Fibroblast of lung (primary cell): ENCODE measurements around the gene UPK3B. TPM values are rescaled to one million over a fixed set of nuclear protein-coding genes. Genes with fewer than 3 reads are reported as not detected.
"Not testable (repeated sequence)": the region's sequence is repeated elsewhere in the genome, so short reads cannot be mapped to it uniquely, and the experiment has no call there.

Source experiments
- DNase-seq, 2 donors: peaks; one replicate each; pipeline versions ENCODE4 v3.0.0 to v3.0.0-alpha.2; 2010; ENCODE audit warnings: low read depth in 2 of 2
- H2AFZ ChIP-seq: 2 replicates; pipeline ENCODE4 v1.5.1; 2012; ENCODE audit warnings: low read length, control low read depth, inconsistent platforms
- H3K27ac ChIP-seq: 2 replicates; pipeline ENCODE4 v1.5.1; 2011; ENCODE audit warnings: low read length, control low read depth; ENCODE audit not compliant: insufficient read depth
- H3K27me3 ChIP-seq: 2 replicates; pipeline ENCODE4 v1.5.1; 2011; ENCODE audit warnings: mild to moderate bottlenecking, low read length; ENCODE audit not compliant: control insufficient read depth, insufficient read depth
- H3K36me3 ChIP-seq: 2 replicates; pipeline ENCODE4 v1.5.1; 2011; ENCODE audit warnings: low read length; ENCODE audit not compliant: control insufficient read depth, insufficient read depth
- H3K4me1 ChIP-seq: 2 replicates; pipeline ENCODE4 v1.5.1; 2011; ENCODE audit warnings: low read length; ENCODE audit not compliant: control insufficient read depth, insufficient read depth; ENCODE audit errors: extremely low read depth
- H3K4me2 ChIP-seq: 2 replicates; pipeline ENCODE4 v1.5.1; 2011; ENCODE audit warnings: low read length, control low read depth; ENCODE audit not compliant: insufficient read depth; ENCODE audit errors: extremely low read depth
- H3K4me3 ChIP-seq, 4 experiments: fragments of 200-600 bp in 1 of 4; sonication (generic) in 1 of 4; replicated peaks in 1 of 4; 2 replicates each; pipeline ENCODE4 v1.5.1; 2011 to 2016; ENCODE audit warnings: low read length in 4 of 4, low read depth in 3 of 4, mild to moderate bottlenecking in 3 of 4, control low read depth in 2 of 4, inconsistent platforms in 1 of 4, mixed read lengths in 1 of 4; ENCODE audit not compliant: insufficient read depth in 1 of 4; ENCODE audit errors: control extremely low read depth in 1 of 4
- H3K79me2 ChIP-seq: 2 replicates; pipeline ENCODE4 v1.5.1; 2012; ENCODE audit warnings: mild to moderate bottlenecking, low read length, inconsistent platforms; ENCODE audit not compliant: control insufficient read depth, insufficient read depth
- H3K9ac ChIP-seq: 2 replicates; pipeline ENCODE4 v1.5.1; 2011; ENCODE audit warnings: mild to moderate bottlenecking, low read length, control low read depth; ENCODE audit not compliant: insufficient read depth
- H3K9me3 ChIP-seq: 2 replicates; pipeline ENCODE4 v1.5.1; 2012; ENCODE audit warnings: low read depth, low read length; ENCODE audit not compliant: control insufficient read depth, insufficient read depth
- H4K20me1 ChIP-seq: 2 replicates; pipeline ENCODE4 v1.5.1; 2011; ENCODE audit warnings: low read length; ENCODE audit not compliant: control insufficient read depth, insufficient read depth; ENCODE audit errors: extremely low read depth
- CTCF ChIP-seq, 2 donors: IDR thresholded peaks in 1 of 2; conservative IDR thresholded peaks in 1 of 2; 1 replicate in 1 of 2; 2 replicates in 1 of 2; pipeline ENCODE4 v1.5.1; 2011 to 2012; ENCODE audit warnings: low read length in 2 of 2, control low read depth in 1 of 2, inconsistent platforms in 1 of 2, low read depth in 1 of 2, mild to moderate bottlenecking in 1 of 2
- EZH2 ChIP-seq: IDR thresholded peaks from 2 replicates; pipeline ENCODE4 v1.5.1; 2012; ENCODE audit warnings: low read length, control low read depth, mild to moderate bottlenecking; ENCODE audit errors: missing control alignments
- polyA minus RNA-seq: library from RNA; depleted of rRNA, polyadenylated mRNA; stranded (reverse); fragments of >200 nt; gene quantifications from 2 replicates; pipeline ENCODE4 v1.2.3, GENCODE V29; 2011; ENCODE audit warnings: low replicate concordance
- polyA plus RNA-seq, 2 donors: library from polyadenylated mRNA; depleted of rRNA in 1 of 2; stranded (reverse) in 1 of 2; unstranded in 1 of 2; fragments of >200 nt; gene quantifications; 2 replicates each; pipeline ENCODE4 v1.2.1, GENCODE V29; 2011 to 2012; ENCODE audit warnings: missing spikeins in 1 of 2
- total RNA-seq: library from RNA; depleted of rRNA; stranded (reverse); fragments of >200 nt; gene quantifications from 2 replicates; pipeline ENCODE4 v1.2.1, GENCODE V29; 2014

UPK3B gene
- total RNA-seq (under 0.01 and 0.50 TPM in 2 replicates), polyA plus RNA-seq (not detected in 2 replicates), polyA minus RNA-seq (not detected in 2 replicates)
- not detected in 2 replicates for polyA plus RNA-seq (2012)

GRCh38 chr7:76509931-76510877, at the start of gene UPK3B:
UPK3B (plus strand) TSS chr7:76510552; CDS start chr7:76510653, 101 bp downstream.
- Histone ChIP-seq H3K9me3 (no peaks in the 10 kb centered on the region), H3K4me1 (no peaks in the 10 kb centered on the region), H3K27me3 (no peaks in the 10 kb centered on the region), H2AFZ (no peak within 1 kb of the TSS), H3K79me2 (no peaks in the 10 kb centered on the region), H3K27ac (no peak within 1 kb of the TSS), H3K36me3 (peaks cover 2% of the 10 kb centered on the region), H3K9ac (no peak within 1 kb of the TSS), H3K4me2 (no peak within 1 kb of the TSS), H4K20me1 (no peaks in the 10 kb centered on the region), H3K4me3 (no peak within 1 kb of the TSS)
- peak in 1 of 2 donors; percentile 27 for DNase-seq
- TF ChIP-seq CTCF (conservative IDR thresholded peaks at IDR 0.05 in 1 of 2, IDR thresholded peaks at IDR 0.05 in 1 of 2; ENCODE audit: low read depth in 1 of 2, low read length in 2 of 2) (no peak), EZH2 (no peak)

- H3K4me2 ChIP-seq, H4K20me1 ChIP-seq, H3K27ac ChIP-seq, H3K36me3 ChIP-seq, H3K4me3 ChIP-seq, H3K4me1 ChIP-seq, H3K9me3 ChIP-seq, H3K27me3 ChIP-seq, H2AFZ ChIP-seq, DNase-seq, H3K9ac ChIP-seq, H3K79me2 ChIP-seq: not testable (repeated sequence)
These were observed 49.6 kb upstream of the UPK3B start for GRCh38 chr7:76460767-76461166.

- H3K36me3 ChIP-seq, H3K9me3 ChIP-seq, H3K27me3 ChIP-seq, H4K20me1 ChIP-seq, H2AFZ ChIP-seq, H3K4me2 ChIP-seq, H3K79me2 ChIP-seq, DNase-seq, H3K27ac ChIP-seq, H3K4me1 ChIP-seq: not testable (repeated sequence)
- Histone ChIP-seq H3K9ac (peak within 1 kb of the TSS; percentile 37), H3K4me3 (peak within 1 kb of the TSS in 2 of 4 experiments; percentile 33 to 53)
These were observed 48.8 kb upstream of the UPK3B start, which contains the start of gene DTX2 for GRCh38 chr7:76461464-76462101. DTX2 (plus strand) TSS chr7:76461709; CDS start chr7:76480510, 18,801 bp downstream.

- not testable (repeated sequence) for H3K4me3 ChIP-seq, H3K9ac ChIP-seq, H3K36me3 ChIP-seq, H3K4me1 ChIP-seq, H3K79me2 ChIP-seq, H3K27ac ChIP-seq, H2AFZ ChIP-seq, H3K27me3 ChIP-seq, DNase-seq, H3K9me3 ChIP-seq, H4K20me1 ChIP-seq, H3K4me2 ChIP-seq
These were observed 48.0 kb upstream of the UPK3B start for GRCh38 chr7:76462271-76462882.

GRCh38 chr7:76464959-76465358, 45.4 kb upstream of the UPK3B start:
- not testable (repeated sequence) for H3K79me2 ChIP-seq, H3K27me3 ChIP-seq, H3K4me2 ChIP-seq, H3K9me3 ChIP-seq, H3K27ac ChIP-seq, H2AFZ ChIP-seq, H4K20me1 ChIP-seq, H3K4me3 ChIP-seq, H3K4me1 ChIP-seq, H3K9ac ChIP-seq, H3K36me3 ChIP-seq, DNase-seq
